Peyer's patch (tissue), 4 donors: Measurements from ENCODE around the gene VPS33B.

Source experiments
- CTCF ChIP-seq, 6 experiments: fragments of 450-650 bp in 4 of 6; fragments of 200-600 bp in 2 of 6; sonication (generic) in 1 of 6; IDR thresholded peaks; one replicate each; pipeline ENCODE4 v1.5.1; 2017 to 2019; ENCODE audit warnings: antibody characterized with exemption in 6 of 6, mild to moderate bottlenecking in 3 of 6, moderate library complexity in 1 of 6
- POLR2A ChIP-seq, 2 donors: fragments of 450-650 bp; IDR thresholded peaks; one replicate each; pipeline ENCODE4 v1.5.1; 2017; ENCODE audit warnings: antibody characterized with exemption in 2 of 2, mild to moderate bottlenecking in 2 of 2, moderate library complexity in 2 of 2

- no peak for TF ChIP-seq POLR2A (IDR thresholded peaks at IDR 0.05)
- no peak for TF ChIP-seq CTCF (IDR thresholded peaks at IDR 0.05)
Observed at GRCh38 chr15:91001209-91001608, 21.2 kb downstream of the VPS33B start.
